ENCODE data around the gene FOXP1. TPM values are rescaled to one million over a fixed set of nuclear protein-coding genes. Genes with fewer than 3 reads are reported as not detected.

The FOXP1 gene
- total RNA-seq, 1 experiment from 2014 or later, result 75.3 TPM

GRCh38 chr3:70914862-70915261 is 668.7 kb downstream of the FOXP1 start:
- no peaks in the 10 kb centered on the region for H3K27me3 Mint-ChIP-seq (ENCODE audit: low read depth)
- Histone ChIP-seq H3K4me1 (ENCODE audit: insufficient read depth, low read length) (no peaks in the 10 kb centered on the region), H3K23ac (ENCODE audit: insufficient read length, low read depth, low read length) (no peak overlapping the region), H2BK12ac (ENCODE audit: insufficient read length, low read depth, low read length) (peak overlapping the region; percentile 18), H4K20me1 (ENCODE audit: control insufficient read depth, insufficient read depth, insufficient read length) (no peaks in the 10 kb centered on the region), H3K23me2 (ENCODE audit: insufficient read length, low read depth, low read length, poor library complexity, severe bottlenecking) (no peaks in the 10 kb centered on the region), H2BK15ac (ENCODE audit: low read depth, low read length) (no peak overlapping the region), H3K56ac (ENCODE audit: insufficient read length, low read depth, low read length) (no peak overlapping the region), H4K91ac (ENCODE audit: insufficient read length, low read depth, low read length) (no peak overlapping the region), H3K9me3 (ENCODE audit: control insufficient read depth, low read depth, low read length) (no peaks in the 10 kb centered on the region), H3K4ac (ENCODE audit: low read depth, low read length) (no peak overlapping the region), H3K14ac (ENCODE audit: insufficient read depth, low read length) (no peak overlapping the region), H3T11ph (ENCODE audit: low read length) (no peak overlapping the region), H2BK20ac (ENCODE audit: low read depth, low read length, poor library complexity, severe bottlenecking) (no peak overlapping the region), H2BK120ac (ENCODE audit: low read depth, low read length, poor library complexity, severe bottlenecking) (no peak overlapping the region), H2BK5ac (ENCODE audit: insufficient read length, low read length) (no peak overlapping the region), H4K5ac (ENCODE audit: insufficient read length, low read depth, low read length) (no peak overlapping the region), H3K27ac (ENCODE audit: insufficient read length, low read depth, low read length) (no peak overlapping the region), H3K4me2 (ENCODE audit: insufficient read depth, insufficient read length, low read length) (no peak overlapping the region), H2AFZ (ENCODE audit: low read length) (no peak overlapping the region), H3K9ac (ENCODE audit: extremely low read depth, insufficient read length, low read length) (no peak overlapping the region), H4K8ac (replicated peaks; ENCODE audit: insufficient read length, low read depth, low read length) (no peak overlapping the region), H3K18ac (ENCODE audit: insufficient read length, low read depth, low read length) (no peak overlapping the region), H3K79me2 (ENCODE audit: insufficient read depth, low read length) (no peaks in the 10 kb centered on the region), H3K27me3 (ENCODE audit: insufficient read depth, low read length) (no peaks in the 10 kb centered on the region), H2AK5ac (ENCODE audit: insufficient read length, low read length) (no peak overlapping the region), H3K79me1 (ENCODE audit: insufficient read depth, low read depth, low read length, poor library complexity, severe bottlenecking) (no peaks in the 10 kb centered on the region)
- no peak for TF ChIP-seq CTCF (conservative IDR thresholded peaks at IDR 0.05)
- H3K9me3 Mint-ChIP-seq, result no peaks in the 10 kb centered on the region
- no peaks in the 10 kb centered on the region for H3K36me3 Mint-ChIP-seq (ENCODE audit: insufficient read depth in 1 of 3, low read depth in 3 of 3)
- WGBS (ENCODE audit: extremely low coverage, insufficient read length, low lambda C conversion rate), result no CpG with 5 or more reads among the region's 1 CpG
- no peak for DNase-seq
- no peak overlapping the region for H3K27ac Mint-ChIP-seq
- no peak overlapping the region for H3K4me3 Mint-ChIP-seq
- H3K4me1 Mint-ChIP-seq, result peaks cover 0 to 5% of the 10 kb centered on the region in 2 experiments; a peak in 1 of 4 replicates

All from H9 (cell line).